GM21786 (cell line): ENCODE results near the gene TMEM243.
"Not testable (repeated sequence)": the region's sequence is repeated elsewhere in the genome, so short reads cannot be mapped to it uniquely, and the experiment has no call there.

Source experiments
- ATAC-seq: cut with Tn5 transposase; IDR thresholded peaks from one replicate; pipeline ENCODE4 v1.9.1; 2021; ENCODE audit not compliant: unreplicated experiment

TMEM243 gene, protein sequence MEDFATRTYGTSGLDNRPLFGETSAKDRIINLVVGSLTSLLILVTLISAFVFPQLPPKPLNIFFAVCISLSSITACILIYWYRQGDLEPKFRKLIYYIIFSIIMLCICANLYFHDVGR

DNA sequence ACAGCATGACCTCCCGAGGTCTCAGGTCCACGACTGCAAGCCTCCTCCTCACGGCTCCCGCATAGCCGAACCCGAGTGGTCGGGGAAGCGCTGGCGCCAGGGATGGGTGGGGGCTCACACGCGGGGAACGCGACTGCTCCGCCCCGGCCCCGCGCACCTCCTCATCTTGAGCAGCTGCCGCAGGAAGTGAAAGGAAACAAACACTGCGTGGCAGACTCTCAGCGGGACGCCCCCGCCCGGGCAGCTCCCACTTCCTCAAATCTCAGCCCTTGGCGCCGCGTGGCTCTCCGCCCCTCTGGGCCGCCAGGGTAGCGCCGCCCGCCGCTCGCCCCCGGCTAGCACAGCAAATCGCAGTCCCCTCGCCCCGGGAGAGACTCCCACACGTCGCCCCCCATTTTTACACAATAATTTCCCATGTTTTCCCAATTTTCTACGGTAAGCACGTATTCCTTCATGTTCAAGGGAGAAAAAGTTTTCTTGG is at the start of gene TMEM243:
TMEM243 (minus strand) TSS at position 188 of the 481 bp plus-strand sequence. CDS start 229 bp downstream, outside the sequence.
- ATAC-seq: peak; percentile 43

DNA sequence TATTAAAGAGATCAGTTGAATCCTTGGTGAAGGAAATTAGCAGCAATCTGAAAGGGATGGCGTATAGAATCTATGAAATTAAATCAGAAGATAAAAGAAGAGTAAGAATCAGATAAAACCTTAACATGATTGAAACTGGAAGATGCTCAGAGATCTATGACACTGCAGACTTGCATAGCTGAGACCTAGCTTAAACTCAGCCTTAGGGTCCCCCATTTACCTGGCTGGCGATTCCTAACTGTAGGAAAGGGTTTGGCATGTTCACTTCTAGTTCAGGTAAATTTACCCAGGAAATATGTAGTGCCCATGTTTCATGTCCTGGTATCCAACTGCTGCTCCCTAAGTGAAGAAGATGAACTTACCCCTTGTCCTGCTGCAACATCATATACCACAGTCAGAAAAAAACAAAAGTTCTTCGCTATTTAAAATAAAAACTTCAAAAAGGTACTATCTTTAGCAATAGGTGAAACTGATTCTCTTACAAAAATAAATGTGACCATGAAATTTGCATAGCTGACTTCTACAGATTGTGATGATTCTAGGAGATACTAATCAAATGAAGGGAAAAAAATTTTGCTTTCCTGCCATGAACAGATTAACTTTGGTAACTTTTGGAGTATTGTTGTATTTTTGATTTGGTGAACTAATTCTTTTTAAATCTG is 47.8 kb upstream of the TMEM243 start:
- ATAC-seq: peak; percentile 83

DNA sequence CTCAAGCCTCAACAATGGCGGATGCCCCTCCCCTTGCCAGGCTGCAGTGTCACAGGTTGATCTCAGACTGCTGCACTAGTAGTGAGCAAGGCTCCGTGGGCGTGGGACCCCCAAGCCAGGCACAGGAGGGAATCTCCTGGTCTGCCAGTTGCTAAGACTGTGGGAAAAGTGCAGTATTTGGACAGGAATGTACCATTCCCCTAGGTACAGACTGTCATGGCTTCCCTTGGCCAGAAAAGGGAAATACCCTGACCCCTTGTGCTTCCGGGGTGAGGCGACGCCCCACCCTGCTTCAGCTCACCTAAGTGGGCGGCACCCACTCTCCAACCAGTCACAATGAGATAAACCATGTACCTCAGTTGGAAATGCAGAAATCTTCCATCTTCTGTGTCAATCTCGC is 44.0 kb upstream of the TMEM243 start:
- ATAC-seq: no peak

DNA sequence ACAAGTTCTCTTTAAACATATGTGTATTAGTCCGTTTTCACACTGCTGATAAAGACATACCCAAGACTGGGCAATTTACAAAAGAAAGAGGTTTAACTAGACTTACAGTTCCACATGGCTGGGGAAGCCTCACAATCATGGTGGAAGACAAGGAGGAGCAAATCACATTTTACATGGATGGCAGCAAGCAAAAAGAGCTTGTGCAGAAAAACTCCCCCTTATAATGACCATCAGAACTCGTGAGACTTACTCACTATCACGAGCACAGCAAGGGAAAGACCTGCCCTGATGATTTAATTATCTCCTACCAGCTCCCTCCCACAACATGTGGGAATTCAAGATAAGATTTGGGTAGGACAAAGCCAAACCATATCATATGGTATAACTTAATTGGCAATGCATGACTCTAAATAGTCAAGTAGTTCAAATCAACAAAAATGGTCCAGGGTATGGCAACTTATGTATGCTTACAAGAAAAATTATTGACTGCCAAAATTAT is 34.1 kb upstream of the TMEM243 start:
- no peak for ATAC-seq

DNA sequence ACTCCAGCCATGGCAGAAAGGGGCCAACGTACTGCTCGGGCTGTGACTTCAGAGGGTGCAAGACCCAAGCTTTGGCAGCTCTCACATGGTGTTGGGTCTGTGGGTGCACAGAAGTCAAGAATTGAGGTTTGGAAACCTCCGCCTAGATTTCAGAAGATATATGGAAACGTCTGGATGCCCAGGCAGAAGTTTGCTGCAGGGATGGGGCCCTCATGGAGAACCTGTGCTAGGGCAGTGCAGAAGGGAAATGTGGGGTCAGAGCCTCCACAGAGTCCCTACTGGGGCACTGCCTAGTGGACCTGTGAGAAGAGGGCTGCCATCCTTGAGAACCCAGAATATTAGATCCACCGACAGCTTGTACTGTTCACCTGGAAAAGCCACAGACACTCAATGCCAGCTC is 26.1 kb upstream of the TMEM243 start:
- ATAC-seq: not testable (repeated sequence)

DNA sequence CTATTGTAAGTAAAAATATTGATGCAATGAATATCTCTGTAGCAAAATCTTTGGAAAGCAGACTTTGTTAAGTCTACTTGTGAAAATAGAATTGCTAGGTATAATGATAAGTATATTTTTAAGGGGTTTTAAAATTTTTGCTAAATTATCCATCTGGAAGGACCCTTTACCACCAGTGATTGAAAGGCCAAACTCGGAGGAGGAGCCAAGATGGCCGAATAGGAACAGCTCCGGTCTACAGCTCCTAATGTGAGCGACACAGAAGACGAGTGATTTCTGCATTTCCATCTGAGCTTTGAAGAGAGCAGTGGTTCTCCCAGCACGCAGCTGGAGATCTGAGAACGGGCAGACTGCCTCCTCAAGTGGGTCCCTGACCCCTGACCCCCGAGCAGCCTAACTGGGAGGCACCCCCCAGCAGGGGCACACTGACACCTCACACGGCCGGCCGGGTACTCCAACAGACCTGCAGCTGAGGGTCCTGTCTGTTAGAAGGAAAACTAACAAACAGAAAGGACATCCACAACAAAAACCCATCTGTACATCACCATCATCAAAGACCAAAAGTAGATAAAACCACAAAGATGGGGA is 19.0 kb upstream of the TMEM243 start:
- not testable (repeated sequence) for ATAC-seq

DNA sequence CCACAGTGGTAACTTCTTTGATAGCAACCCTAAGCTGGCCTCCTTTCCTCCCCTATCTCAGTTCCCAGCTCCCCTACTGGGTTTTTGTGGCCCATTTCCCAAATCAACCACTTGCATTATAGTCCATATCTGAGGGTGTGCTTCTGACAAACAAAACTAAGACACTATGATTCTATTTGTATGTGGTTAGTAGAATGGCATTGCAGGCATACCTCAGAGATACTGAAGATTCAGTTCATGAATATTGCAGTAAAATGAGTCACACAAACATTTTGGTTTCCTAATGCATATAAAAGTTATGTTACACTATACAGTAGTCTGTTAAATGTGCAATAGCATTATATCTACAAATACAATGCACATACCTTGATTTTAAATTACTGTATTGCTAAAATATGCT is 15.4 kb upstream of the TMEM243 start:
- no peak for ATAC-seq

DNA sequence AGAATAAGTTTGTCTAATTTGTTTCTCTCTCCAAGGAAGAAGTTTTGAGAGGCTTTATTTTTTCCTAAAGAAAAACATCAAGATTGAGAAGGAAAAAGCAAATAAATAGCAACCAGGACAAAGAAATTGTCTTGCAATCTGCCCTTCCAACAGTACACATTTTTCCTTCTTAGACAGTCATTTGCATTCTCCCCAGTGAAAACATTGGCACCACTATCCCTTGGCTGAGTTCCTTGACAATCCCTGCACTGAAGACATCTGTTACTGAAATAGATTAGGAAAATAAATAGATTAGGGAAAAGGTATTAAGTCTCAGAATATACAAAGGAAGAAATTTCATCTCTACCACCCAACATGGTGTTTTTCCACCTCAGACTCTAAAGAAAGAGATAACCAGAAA is 12.2 kb upstream of the TMEM243 start:
- ATAC-seq: no peak

DNA sequence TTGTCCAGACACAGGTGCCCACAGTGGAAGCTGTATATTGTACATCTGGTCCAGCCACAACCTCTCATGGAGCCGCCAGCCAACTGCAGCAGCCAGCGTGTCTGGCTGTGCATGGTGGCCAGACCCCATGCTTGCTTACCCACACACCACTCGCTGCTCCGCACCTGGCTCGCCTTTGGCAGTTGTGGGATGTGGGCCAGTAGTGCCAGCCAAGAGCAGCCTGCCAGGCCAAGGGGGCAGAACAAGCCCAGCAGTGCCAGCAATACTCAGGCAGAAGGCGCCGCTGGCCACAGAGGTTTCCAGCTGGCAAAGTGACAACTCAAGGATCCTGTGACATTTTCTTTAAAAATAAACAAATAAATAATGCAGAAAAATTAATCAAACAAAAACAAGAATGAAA is 11.7 kb upstream of the TMEM243 start:
- no peak for ATAC-seq

DNA sequence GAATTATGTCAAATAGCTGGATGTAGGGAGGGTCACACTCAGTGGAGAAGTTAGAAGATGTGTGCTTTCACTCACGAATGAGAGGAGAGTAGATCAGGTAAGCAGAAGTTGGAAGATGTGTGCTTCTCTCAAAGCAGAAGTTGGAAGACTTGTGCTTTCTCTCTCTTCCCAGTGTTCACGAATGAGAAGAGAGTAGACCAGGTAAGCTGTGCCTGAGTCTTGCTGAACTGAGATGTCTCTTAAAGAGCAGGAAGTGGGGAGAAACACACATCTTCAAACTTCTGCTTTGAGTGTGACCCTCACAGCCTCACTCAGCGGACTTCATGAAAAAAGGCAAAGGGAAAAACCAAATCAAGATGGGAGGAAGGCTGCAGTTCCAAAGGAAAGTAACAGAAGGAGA is 7.0 kb upstream of the TMEM243 start:
- no peak for ATAC-seq

DNA sequence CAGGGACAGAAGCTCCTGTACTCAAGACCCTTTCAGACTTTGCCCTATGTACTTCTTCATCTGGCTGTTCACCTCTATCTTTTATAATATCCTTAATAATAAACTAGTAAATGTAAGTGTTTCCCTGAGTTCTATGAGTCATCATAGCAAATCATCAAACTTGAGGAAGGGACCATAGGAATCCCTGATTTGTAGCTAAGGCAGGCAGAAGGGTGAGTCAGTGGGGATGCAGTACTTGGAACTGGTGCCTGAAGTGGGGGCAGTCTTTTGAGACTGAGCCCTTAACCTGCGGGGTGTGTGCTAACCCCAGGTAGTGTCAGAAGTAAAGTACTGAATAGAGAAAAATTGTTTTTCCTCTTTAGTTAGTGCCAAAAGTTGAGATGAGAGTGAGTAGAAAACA is 6.2 kb upstream of the TMEM243 start:
- no peak for ATAC-seq

DNA sequence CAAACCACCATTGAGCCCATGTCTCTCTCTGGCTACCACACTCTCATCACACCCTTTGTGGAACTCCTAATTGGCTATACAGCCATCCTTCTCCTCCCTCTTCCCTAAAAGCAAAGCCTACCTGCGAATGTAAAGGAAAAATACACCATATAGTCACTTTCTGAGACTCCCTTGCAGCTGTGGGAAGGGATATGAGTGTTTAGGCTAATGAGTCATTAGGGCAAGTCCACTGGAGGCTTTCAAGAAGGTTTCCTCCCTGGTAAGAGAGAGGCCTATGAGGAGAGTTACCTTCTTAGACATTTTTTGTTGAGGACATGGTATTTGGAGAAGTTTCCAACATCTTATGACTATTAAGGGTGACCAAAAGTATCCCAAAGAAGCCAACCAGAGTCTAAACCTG is 4.1 kb upstream of the TMEM243 start:
- no peak for ATAC-seq

DNA sequence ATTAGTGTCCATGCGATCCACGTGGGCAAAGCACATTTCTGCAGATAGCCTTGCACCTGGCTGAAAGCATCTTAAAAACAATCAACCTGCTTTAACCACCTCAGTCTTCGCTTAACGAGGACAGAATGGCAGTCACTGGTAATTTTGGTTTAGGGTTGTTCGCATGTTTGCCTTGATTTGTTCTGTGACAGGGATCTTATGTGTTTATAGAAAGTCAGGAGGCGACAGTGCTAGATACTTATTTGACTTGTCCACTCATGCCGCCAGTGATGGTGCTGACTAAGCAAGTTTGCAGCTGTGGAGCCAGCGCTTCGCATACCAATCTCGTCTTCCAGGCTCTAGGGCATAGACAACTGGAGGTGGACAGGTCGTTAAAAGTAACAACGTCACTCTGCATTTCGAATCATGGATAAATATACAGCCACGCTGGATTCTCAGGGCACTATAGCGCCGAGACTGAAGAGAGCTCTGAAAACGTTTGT is 1.2 kb upstream of the TMEM243 start:
- ATAC-seq: no peak

DNA sequence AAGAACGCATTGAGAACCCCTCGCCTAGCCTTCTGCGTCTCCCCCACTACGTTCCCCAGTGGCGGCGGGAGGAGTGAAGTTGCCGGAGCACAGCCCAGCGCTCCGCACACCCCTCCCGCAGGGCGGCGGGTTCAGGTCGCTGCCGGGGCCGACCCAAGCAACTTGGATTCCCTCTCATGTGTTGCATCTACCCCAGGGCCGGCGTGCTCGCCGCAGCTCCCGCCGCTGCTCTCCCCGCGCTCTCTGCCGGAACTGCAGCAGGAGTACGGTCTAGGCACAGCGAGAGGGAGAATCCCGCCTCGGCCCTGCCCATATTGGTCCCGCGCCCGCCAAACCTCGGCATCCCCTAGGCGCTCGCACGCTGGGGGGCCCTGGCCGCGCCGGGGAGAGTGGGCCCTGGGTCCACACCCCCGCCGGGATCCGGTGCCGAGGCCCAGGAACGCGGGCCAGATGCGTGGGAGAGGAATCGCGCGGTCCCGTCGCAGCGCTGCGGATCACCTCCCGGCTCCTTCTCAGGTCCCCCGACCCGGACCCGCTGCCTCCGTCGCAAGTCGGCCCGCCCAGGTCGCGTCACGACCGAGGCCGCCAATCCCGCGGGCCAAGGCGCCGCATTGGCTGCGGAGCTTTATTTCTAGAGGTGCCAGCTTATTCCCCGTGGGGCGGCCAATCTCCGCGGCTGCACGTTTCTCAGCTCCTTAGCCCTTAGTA is 648 bp upstream of the TMEM243 start:
- ATAC-seq: peak; percentile 23

DNA sequence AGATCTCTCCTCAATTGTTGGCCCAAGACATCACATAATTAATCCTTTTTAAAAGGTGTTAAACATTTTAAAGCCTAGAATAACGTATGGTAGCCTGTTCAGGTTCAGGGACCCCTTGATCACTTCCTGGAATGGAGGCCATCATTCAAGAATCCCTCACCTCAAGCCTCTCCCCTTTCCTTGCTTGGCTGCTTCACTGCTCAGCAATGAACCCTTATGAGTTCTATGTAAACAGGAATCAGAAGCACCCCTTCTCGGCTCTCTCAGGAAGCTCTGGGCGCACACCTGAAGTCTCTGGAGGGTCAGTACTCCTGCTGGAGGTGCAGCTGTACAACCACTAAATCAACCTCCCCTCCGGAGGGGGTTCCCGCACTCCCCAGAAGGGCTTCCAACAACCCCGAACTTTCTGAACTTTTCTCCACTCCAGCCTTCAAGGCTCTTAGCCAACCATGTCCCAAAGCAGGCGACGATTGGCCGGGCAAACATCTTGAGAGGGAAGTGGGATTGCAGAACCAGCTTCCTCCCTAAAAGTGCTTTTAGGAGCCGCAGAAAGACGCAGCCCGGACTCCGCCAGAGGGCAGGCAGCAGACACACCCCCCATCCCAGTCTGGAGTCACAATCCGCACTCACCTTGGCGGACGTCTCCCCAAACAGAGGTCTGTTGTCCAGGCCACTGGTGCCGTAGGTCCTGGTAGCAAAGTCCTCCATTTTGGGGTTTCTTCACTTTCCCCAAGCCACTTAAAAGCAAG is 562 bp downstream of the TMEM243 start:
- ATAC-seq: no peak

DNA sequence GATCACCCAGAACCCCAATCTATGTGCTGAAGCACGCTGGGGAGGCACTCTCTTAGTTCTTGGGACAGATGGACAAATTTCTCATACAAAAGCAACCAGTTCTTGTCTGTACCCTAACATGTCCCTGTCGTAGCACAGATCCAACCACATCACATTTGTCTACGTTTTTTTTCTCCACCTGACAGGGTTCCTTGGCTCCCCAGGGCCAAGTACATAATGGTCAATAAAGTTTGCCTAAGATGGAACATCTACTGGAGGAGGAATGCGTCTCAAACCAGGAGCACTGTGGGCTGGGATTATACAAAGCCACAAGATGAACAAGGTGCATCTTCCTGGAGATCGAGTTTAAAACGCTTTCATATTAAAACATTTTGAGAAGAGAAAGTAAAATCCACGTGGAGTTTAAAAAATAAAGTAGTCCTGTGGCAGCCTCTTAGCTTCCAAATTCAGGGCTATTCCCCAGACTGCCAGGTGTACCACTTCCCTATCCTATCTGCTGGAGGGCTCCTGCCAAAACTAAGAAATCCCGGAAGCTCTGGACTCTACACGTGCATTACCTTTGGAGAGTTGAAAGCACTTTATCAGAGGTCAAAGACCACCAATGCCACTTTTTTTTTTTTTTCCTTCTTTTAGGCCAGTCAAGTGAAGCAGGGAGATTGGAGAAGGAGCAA is 1.4 kb downstream of the TMEM243 start:
- no peak for ATAC-seq

DNA sequence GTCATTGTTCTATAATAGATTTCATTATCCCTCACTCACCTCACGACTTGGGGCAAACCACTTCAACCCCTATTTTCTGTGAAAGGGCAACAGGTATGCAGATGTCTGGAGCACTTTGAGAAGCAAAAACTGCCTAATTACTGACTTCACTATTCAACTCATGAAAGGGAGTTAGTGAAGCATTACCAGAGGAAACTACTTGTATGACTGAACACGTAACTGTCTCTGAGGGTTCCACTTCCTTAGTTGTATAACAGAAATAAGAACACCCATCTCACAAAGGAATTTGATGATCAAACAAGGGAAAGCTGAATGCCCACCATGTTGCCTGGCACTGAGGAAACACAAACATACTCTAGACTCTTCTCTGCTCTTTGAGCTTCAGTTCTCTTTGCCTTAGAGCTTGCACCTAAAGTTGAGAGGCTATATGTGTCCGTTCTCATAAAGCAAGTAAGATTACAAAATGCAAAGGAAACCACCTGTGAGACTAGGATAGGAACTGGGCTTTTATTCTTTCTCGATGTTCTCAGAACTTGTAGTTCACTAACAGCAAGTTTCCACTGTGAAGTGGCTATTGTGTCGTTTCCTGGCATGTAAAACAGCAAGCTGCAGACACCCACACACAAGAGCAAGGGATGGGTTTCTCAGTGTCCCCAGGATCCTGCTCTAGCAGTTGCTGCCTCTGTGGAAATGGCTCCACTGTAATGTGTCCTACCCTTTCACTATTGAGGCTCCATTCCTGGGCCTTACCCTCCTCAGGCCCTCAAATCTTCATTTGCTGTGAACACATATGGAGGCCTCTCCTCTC is 2.6 kb downstream of the TMEM243 start:
- ATAC-seq: peak; percentile 56

DNA sequence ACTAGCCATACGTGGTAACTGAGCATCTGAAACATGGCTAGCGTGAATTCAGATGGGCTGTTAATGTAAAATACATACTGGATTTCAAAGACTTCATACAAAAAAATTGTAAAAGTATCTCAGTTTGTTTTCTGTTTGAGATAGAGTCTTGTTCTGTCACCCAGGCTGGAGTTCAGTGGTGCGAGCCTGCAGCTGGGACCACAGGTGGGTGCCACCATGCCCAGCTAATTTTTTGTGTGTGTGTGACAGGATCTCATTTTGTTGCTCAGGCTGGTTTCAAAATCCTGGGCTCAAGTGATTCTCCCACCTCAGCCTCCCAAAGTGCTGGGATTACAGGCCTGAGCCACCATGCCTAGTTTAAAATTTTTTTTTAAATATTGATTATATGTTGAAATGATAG is 4.5 kb downstream of the TMEM243 start:
- ATAC-seq: no peak

DNA sequence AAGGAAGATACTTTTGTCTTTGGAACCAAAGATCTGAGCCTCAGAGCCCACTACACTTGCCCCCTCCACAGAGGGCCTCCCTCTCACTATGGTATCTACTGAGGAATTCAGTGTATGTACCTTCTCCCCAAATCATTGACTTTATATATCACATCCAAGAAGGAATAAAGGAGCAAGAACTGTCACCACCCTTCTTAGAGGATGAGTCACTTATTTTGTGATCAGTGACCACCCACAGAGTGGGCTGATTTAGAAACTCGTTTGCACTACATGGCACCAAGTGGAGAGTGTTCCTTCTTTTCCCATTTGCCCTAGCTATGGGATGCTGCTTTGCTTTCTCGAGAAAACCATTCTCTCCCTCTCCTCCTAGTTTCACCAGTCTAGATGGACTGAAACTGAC is 5.7 kb downstream of the TMEM243 start:
- no peak for ATAC-seq

DNA sequence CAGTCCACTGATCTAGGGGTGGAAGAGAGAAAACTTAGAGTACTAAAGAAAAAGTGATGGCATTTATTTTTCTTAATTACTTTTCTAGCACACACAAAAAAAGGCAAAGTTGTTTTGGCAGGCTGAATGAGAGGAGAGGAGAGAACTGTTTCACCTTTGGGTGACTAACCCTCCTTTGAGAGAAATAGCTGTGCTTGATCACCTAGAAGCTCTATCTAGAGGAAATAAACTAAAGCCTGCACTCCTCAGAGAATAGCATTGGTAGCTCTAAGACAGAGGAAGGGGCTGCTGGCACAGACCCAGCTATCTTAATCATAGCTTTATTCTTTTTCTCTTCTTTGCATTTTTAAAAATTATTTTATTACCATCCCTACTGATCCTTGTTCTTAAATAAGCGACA is 6.3 kb downstream of the TMEM243 start:
- ATAC-seq: no peak
